Measurements from ENCODE around the gene HSD17B1. TPM values are rescaled to one million over a fixed set of nuclear protein-coding genes. Genes with fewer than 3 reads are reported as not detected.

Gene HSD17B1
- total RNA-seq, 3 donors from 2014 or later, result 1.2 to 5.6 (median 1.8) TPM

DNA sequence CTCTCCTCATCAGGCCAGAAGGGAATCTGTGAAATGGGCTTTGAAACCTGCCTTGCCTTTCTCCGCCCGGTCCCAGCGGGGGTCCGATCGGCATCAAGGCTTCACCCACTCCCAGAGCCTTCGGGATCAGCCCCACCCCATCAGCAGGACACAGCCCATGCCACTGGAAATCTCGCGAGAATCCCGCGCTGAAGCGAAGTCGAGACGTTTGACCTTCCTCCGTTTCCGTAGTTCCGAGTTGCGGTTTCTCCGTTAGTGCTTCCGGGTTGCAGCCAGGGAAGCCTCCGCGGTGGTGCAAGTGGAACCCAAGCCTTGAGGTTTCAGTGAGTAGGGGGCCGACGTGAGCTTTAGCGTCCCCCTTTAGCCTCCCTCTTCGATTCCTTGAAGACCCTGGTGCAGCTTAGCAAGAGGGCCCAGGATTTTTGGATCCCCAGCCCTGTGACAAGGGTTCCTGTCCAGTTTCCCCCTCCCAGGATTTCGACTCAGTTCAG lies 9.2 kb downstream of the HSD17B1 start, which contains the start of gene COASY:
Gene COASY, plus strand, starts transcription at position 252 of the 491 bp plus-strand sequence. CDS start 475 bp downstream, outside the sequence.
- Histone ChIP-seq H3K27me3 (no peaks in the 10 kb centered on the region), H3K4me1 (peaks cover 15% of the 10 kb centered on the region in 2 donors), H3K9me3 (no peaks in the 10 kb centered on the region), H3K27ac (peak within 1 kb of the TSS; percentile 86 to 95), H3K4me3 (peak within 1 kb of the TSS; percentile 87 to 88 (median 88)), H3K36me3 (no peaks in the 10 kb centered on the region)
- DNase-seq (ENCODE audit: low spot score in 2 of 2), result peak; percentile 93 to 96
- TF ChIP-seq, protein P1, sequence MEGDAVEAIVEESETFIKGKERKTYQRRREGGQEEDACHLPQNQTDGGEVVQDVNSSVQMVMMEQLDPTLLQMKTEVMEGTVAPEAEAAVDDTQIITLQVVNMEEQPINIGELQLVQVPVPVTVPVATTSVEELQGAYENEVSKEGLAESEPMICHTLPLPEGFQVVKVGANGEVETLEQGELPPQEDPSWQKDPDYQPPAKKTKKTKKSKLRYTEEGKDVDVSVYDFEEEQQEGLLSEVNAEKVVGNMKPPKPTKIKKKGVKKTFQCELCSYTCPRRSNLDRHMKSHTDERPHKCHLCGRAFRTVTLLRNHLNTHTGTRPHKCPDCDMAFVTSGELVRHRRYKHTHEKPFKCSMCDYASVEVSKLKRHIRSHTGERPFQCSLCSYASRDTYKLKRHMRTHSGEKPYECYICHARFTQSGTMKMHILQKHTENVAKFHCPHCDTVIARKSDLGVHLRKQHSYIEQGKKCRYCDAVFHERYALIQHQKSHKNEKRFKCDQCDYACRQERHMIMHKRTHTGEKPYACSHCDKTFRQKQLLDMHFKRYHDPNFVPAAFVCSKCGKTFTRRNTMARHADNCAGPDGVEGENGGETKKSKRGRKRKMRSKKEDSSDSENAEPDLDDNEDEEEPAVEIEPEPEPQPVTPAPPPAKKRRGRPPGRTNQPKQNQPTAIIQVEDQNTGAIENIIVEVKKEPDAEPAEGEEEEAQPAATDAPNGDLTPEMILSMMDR (IDR thresholded peaks at IDR 0.05), result no peak
- TF ChIP-seq POLR2A (IDR thresholded peaks at IDR 0.05), result peak; percentile 58
- peak; percentile 92 to 94 (median 93) for TF ChIP-seq POLR2AphosphoS5 (IDR thresholded peaks at IDR 0.05)
- intact Hi-C loops (cut with DNase I; ENCODE audit: low total_unique reads), result no loop called here

GRCh38 chr17:42562388-42563142 lies 9.8 kb downstream of the HSD17B1 start:
- no peak for DNase-seq (ENCODE audit: low spot score in 2 of 2)
- H3K4me1 ChIP-seq, result peaks cover 15 to 16% of the 10 kb centered on the region in 2 donors

DNA sequence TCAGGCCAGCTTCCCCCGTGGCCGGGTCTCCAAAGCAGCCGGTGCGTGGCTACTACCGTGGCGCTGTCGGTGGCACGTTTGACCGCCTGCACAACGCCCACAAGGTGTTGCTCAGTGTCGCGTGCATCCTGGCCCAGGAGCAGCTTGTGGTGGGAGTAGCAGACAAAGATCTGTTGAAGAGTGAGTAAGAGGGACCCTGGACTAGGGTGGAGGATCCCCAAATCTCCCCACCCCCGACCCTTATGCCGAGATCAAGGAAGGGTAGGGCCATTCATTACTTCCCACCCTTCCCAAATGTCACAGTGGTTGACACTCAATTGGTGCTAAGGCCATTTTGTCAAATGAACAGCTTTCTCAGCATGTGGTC lies 10.4 kb downstream of the HSD17B1 start:
- Histone ChIP-seq H3K4me1 (peaks cover 15 to 22% of the 10 kb centered on the region in 2 donors), H3K27ac (peak overlapping the region; percentile 86 to 95), H3K36me3 (no peaks in the 10 kb centered on the region), H3K4me3 (peak overlapping the region; percentile 87 to 88 (median 88)), H3K9me3 (no peaks in the 10 kb centered on the region), H3K27me3 (no peaks in the 10 kb centered on the region)
- TF ChIP-seq, protein P1 (IDR thresholded peaks at IDR 0.05), result no peak
- TF ChIP-seq POLR2A (IDR thresholded peaks at IDR 0.05) (no peak), POLR2AphosphoS5 (IDR thresholded peaks at IDR 0.05) (no peak)
- no peak for DNase-seq (ENCODE audit: low spot score in 2 of 2)
- intact Hi-C loops (cut with DNase I; ENCODE audit: low total_unique reads), result no loop called here

More at GRCh38 chr17:42562388-42563142, 9.8 kb downstream of the HSD17B1 start:
- Histone ChIP-seq H3K9me3 (no peaks in the 10 kb centered on the region), H3K27ac (peak overlapping the region; percentile 86 to 95), H3K27me3 (no peaks in the 10 kb centered on the region), H3K36me3 (no peaks in the 10 kb centered on the region), H3K4me3 (peak overlapping the region; percentile 87 to 88 (median 88))
- intact Hi-C loops (cut with DNase I; ENCODE audit: low total_unique reads), result no loop called here
- TF ChIP-seq, protein P1 (IDR thresholded peaks at IDR 0.05), result no peak
- no peak for TF ChIP-seq POLR2A (IDR thresholded peaks at IDR 0.05)

- Histone ChIP-seq H3K36me3 (no peaks in the 10 kb centered on the region), H3K27ac (peak overlapping the region; percentile 86 to 95), H3K4me1 (peaks cover 15 to 26% of the 10 kb centered on the region in 2 donors), H3K9me3 (no peaks in the 10 kb centered on the region), H3K4me3 (peak overlapping the region in 2 of 3 donors; percentile 88), H3K27me3 (no peaks in the 10 kb centered on the region)
- TF ChIP-seq POLR2A (IDR thresholded peaks at IDR 0.05) (no peak), POLR2AphosphoS5 (IDR thresholded peaks at IDR 0.05) (peak in 2 of 3 donors; percentile 30 to 57)
- TF ChIP-seq, protein P1 (IDR thresholded peaks at IDR 0.05), result peak in 2 of 3 donors; percentile 28 to 58
- intact Hi-C loops (cut with DNase I; ENCODE audit: low total_unique reads), result no loop called here
- peak; percentile 85 to 91 for DNase-seq (ENCODE audit: low spot score in 2 of 2)
Measured at GRCh38 chr17:42563543-42563942, 10.8 kb downstream of the HSD17B1 start.

GRCh38 chr17:42563950-42564349 lies 11.2 kb downstream of the HSD17B1 start:
- Histone ChIP-seq H3K36me3 (peaks cover under 1% of the 10 kb centered on the region), H3K4me1 (peaks cover 15 to 27% of the 10 kb centered on the region in 2 donors), H3K9me3 (no peaks in the 10 kb centered on the region), H3K27me3 (no peaks in the 10 kb centered on the region), H3K4me3 (peak overlapping the region in 2 of 3 donors; percentile 88), H3K27ac (peak overlapping the region; percentile 86 to 95)
- TF ChIP-seq, protein P1 (IDR thresholded peaks at IDR 0.05), result no peak
- TF ChIP-seq POLR2AphosphoS5 (IDR thresholded peaks at IDR 0.05) (no peak), POLR2A (IDR thresholded peaks at IDR 0.05) (no peak)
- DNase-seq (ENCODE audit: low spot score in 2 of 2), result no peak
- intact Hi-C loops (cut with DNase I; ENCODE audit: low total_unique reads), result no loop called here

All from breast epithelium (tissue), 4 donors.